Activated naive CD8-positive, alpha-beta T cell treated with anti-CD3 and anti-CD28 coated beads for 36 hours (primary cell): ENCODE measurements around the gene SIRT5. TPM values are rescaled to one million over a fixed set of nuclear protein-coding genes. Genes with fewer than 3 reads are reported as not detected.

Source experiments
- DNase-seq: peaks from one replicate; pipeline ENCODE4 v3.0.0; 2021
- H3K27ac Mint-ChIP-seq: one replicate; pipeline ENCODE4 v1.8.0; 2022; ENCODE audit warnings: mild to moderate bottlenecking, moderate library complexity, mixed read lengths
- H3K27me3 Mint-ChIP-seq: one replicate; pipeline ENCODE4 v1.8.0; 2022; ENCODE audit warnings: mild to moderate bottlenecking, mixed read lengths
- H3K36me3 Mint-ChIP-seq: one replicate; pipeline ENCODE4 v1.8.0; 2021; ENCODE audit warnings: mild to moderate bottlenecking, mixed read lengths
- H3K4me1 Mint-ChIP-seq: one replicate; pipeline ENCODE4 v1.8.0; 2021; ENCODE audit warnings: mixed read lengths
- H3K4me3 Mint-ChIP-seq: one replicate; pipeline ENCODE4 v1.8.0; 2022; ENCODE audit warnings: mild to moderate bottlenecking, moderate library complexity, mixed read lengths
- H3K9me3 Mint-ChIP-seq: one replicate; pipeline ENCODE4 v1.8.0; 2022; ENCODE audit warnings: mixed read lengths
- total RNA-seq, 2 experiments: library from RNA; stranded (reverse); gene quantifications; one replicate each; pipeline ENCODE4 v1.2.3, GENCODE V29; 2021

Gene SIRT5
- total RNA-seq, 2 experiments from 2014 or later, result 8.9 to 9.9 TPM

DNA sequence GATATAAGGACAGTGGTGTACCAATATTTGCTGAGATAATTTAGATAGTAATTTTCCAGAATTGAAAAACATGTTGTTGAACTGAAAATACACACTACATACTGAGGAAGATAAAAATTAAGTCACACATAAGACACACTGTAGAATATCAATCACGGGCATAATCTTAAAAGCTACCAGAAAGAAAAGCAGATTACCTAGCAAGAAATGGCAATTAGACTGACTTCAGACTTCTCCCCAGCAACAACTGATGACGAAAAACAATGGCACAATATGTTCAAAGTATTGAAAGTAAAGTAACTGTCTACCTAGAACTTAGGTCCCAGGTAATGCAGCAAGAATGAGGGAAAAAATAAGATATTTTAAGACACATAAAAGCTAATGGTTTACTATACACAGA, 87.2 kb downstream of the SIRT5 start:
- Mint-ChIP-seq H3K36me3 (peaks cover 17% of the 10 kb centered on the region), H3K27me3 (no peaks in the 10 kb centered on the region), H3K4me3 (no peak overlapping the region), H3K27ac (no peak overlapping the region), H3K9me3 (peaks cover 4% of the 10 kb centered on the region), H3K4me1 (peaks cover 60% of the 10 kb centered on the region)
- no peak for DNase-seq

DNA sequence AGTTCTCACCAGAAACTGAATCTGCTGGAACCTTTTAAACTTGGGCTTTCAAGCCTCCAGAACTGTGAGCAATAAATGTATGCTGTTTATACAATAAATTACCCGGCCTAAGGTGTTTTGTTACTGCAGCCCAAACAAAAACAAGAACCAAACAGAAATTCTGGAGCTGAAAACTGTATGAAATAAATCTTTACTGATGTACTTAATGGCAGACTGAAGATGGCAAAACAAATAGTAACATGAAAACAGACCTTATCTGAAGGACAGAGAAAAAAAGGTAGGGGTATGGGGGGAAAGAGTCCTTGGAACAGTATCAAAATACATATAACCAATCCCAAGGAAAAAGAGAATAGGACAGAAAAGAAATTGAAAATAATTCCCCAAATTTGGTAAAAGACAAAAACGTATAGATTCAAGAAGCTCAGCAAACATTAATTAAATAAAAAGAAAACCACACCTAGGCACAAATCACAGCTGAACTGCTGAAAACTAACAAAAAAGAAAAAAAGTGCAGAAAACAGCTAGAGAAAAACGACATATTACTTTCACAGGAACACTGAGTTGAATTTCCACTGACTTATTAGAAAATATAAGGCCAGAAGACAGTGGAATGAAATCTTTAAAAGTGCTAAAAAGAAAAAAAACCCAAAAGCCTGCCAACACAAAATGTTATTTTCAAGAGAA, 88.4 kb downstream of the SIRT5 start:
- no peak for DNase-seq
- H3K4me3 Mint-ChIP-seq, result no peak overlapping the region
- no peak overlapping the region for H3K27ac Mint-ChIP-seq
- H3K36me3 Mint-ChIP-seq, result peaks cover 19% of the 10 kb centered on the region
- peaks cover 67% of the 10 kb centered on the region for H3K4me1 Mint-ChIP-seq
- H3K27me3 Mint-ChIP-seq, result no peaks in the 10 kb centered on the region
- peaks cover 4% of the 10 kb centered on the region for H3K9me3 Mint-ChIP-seq

DNA sequence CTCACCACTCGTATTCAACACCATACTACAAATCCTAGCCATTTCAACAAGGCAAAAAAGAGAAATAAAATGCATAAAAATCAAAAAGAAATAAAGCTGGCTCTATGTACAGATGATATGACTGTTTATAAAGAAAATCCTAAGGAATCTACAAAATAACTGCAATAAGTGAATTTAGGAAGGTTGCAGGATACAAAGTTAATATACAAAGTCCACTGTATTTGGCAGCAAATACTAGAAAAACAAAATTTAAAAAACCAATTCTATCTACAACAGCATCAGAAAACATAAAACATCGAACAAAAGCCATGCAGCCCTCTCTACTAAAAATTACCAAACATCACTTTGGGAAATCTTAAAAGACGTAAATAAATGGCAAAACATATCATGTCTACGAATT, 89.6 kb downstream of the SIRT5 start:
- Mint-ChIP-seq H3K27me3 (no peaks in the 10 kb centered on the region), H3K9me3 (peaks cover 7% of the 10 kb centered on the region), H3K27ac (no peak overlapping the region), H3K4me3 (no peak overlapping the region), H3K36me3 (peaks cover 22% of the 10 kb centered on the region), H3K4me1 (peaks cover 76% of the 10 kb centered on the region)
- no peak for DNase-seq

Other genes with a start within 250 kb of the SIRT5 start
- gene TBC1D7, start 246.1 kb upstream of the SIRT5 start, total RNA-seq, result 10 to 100 TPM; 20.2 to 20.6 TPM
- 10 to 100 TPM; 12.8 to 13.0 TPM for gene GFOD1, start 87.0 kb upstream of the SIRT5 start, total RNA-seq
- gene NOL7, start 40.7 kb downstream of the SIRT5 start, total RNA-seq, result 100 to 1,000 TPM; 121 to 123 TPM
- 10 to 100 TPM; 54.9 to 56.5 TPM for gene RANBP9, start 137.2 kb downstream of the SIRT5 start, total RNA-seq
- 10 to 100 TPM; 42.1 to 45.5 TPM for gene MCUR1, start 240.0 kb downstream of the SIRT5 start, total RNA-seq